Ovary (tissue), 3 donors: ENCODE results near the gene TDRD3.

ENCODE experiments used
- CTCF ChIP-seq, 3 donors: fragments of 450-650 bp in 2 of 3; fragments of 200-600 bp in 1 of 3; IDR thresholded peaks; one replicate each; pipeline versions ENCODE4 v1.5.1 to v1.8.0; 2016 to 2022; ENCODE audit warnings: antibody characterized with exemption in 3 of 3, mild to moderate bottlenecking in 1 of 3
- EP300 ChIP-seq: sonication (generic); formaldehyde crosslinking; IDR thresholded peaks from one replicate; pipeline ENCODE4 v1.6.1; 2017; ENCODE audit warnings: antibody characterized with exemption
- POLR2A ChIP-seq: fragments of 450-650 bp; IDR thresholded peaks from one replicate; pipeline ENCODE4 v1.6.1; 2017; ENCODE audit warnings: antibody characterized with exemption, mild to moderate bottlenecking, moderate library complexity
- donor health status: DM: no; HTN: no; CAD: no.

GRCh38 chr13:60611523-60611922 is 214.5 kb downstream of the TDRD3 start:
- no peak for TF ChIP-seq CTCF (IDR thresholded peaks at IDR 0.05)
- no peak for TF ChIP-seq POLR2A
- TF ChIP-seq EP300, result no peak
